ENCODE measurements around the gene DCUN1D3. TPM values are rescaled to one million over a fixed set of nuclear protein-coding genes. Genes with fewer than 3 reads are reported as not detected.
A peak's percentile ranks its signal among the peaks of the same experiment; 100 is the strongest.

DCUN1D3 gene
- total RNA-seq, 1 donor from 2014 or later, result 14.0 TPM

DNA sequence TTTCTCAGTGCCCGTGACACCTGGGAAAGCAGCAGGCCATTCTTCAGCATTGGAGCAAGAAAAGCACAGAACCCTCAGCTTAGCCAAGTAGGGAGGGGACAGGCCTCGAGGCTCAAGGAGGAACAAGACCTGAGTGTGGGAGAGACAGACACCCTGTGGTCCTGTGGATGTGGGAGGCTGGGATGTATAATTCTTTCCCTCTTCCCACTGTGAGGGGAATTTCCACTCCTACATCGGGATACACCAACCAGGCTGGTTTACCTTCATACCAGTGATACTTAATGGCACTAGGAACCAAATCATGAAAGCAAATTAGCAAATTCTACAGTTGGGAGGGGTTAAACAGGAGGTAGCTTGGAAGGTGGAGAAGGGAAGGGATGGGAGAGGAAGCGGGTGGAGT is 42.1 kb upstream of the DCUN1D3 start:
- TF ChIP-seq CTCF (IDR thresholded peaks at IDR 0.05; ENCODE audit: insufficient read depth, low read length, severe bottlenecking), result no peak
- no peaks in the 10 kb centered on the region for H3K36me3 ChIP-seq (ENCODE audit: control insufficient read depth, insufficient read depth, low read length)
- DNase-seq (ENCODE audit: low read depth) (no peak), FAIRE-seq (no peak)
- H3K27me3 ChIP-seq (ENCODE audit: control insufficient read depth, insufficient read depth, low read length), result no peaks in the 10 kb centered on the region
- no peak overlapping the region for H3K4me3 ChIP-seq (ENCODE audit: low read depth, low read length)

DNA sequence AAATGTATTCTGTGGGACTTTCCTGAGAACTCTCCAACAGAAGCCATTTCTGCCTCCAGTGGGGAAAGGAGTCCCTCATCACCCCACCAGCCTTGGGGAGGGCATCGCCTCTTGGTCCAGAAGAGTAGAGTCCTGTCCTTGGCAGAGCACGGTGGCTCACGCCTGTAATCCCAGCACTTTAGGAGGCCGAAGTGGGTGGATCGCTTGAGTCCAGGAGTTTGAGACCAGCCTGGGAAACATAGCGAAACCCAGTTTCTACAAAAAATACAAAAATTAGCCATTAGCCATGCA is 41.4 kb upstream of the DCUN1D3 start:
- no peaks in the 10 kb centered on the region for H3K36me3 ChIP-seq (ENCODE audit: control insufficient read depth, insufficient read depth, low read length)
- no peak overlapping the region for H3K4me3 ChIP-seq (ENCODE audit: low read depth, low read length)
- no peaks in the 10 kb centered on the region for H3K27me3 ChIP-seq (ENCODE audit: control insufficient read depth, insufficient read depth, low read length)
- TF ChIP-seq CTCF (IDR thresholded peaks at IDR 0.05; ENCODE audit: insufficient read depth, low read length, severe bottlenecking), result no peak
- DNase-seq (ENCODE audit: low read depth) (no peak), FAIRE-seq (no peak)

DNA sequence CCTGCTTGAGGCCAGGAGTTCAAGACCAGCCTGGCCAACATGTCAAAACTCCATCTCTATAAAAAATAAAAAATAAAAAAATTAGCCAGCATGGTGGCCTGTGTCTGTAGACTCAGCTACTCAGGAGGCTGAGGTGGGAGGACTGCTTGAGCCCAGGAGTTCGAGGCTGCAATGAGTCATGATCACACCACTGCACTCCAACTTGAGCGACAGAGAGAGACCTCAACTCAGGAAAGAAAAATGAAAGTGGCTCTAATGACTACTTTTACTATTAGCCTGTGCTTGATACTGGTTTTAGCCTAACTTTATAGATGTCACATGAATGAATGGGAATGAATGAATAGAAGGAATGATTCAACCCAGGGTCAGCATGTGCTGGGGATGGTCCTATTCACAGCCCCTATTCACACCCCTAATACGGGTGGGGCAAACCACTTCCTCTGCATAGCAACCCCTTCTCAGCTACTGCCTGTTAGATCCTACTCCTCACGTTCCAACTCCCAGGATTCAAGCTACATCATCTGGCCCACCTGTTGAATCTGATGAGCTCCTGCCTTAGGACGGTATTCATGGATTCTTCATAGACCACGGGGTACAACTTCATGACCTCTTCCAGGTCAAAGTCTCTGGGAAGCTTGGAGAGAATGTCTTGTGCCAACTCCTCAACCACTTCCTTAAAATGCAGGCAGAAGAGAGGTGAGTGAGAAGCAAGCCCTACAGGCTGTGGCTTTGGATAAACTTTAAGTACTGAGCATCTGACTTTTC is 40.9 kb upstream of the DCUN1D3 start:
- Histone ChIP-seq H3K4me3 (ENCODE audit: low read depth, low read length) (no peak overlapping the region), H3K36me3 (ENCODE audit: control insufficient read depth, insufficient read depth, low read length) (no peaks in the 10 kb centered on the region)
- FAIRE-seq, result no peak

DNA sequence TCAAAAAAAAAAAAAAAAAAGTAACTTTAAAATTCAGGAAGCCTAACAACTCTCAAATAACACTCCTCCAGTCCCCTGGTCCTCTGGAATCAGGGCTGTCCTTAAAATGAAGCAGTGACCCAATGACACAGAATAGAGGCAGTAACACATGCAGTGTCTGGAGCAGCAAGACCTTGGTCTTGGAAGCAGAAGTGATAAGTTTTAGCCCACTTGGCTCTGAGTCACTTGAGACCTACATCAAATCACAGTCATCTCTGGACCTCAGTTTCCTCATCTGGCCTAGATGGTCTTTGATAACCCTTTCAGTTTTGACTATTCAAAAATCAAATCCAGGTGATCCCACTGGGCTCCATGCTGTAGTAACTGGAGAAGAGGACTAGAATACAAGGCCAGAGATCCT is 39.5 kb upstream of the DCUN1D3 start:
- DNase-seq (ENCODE audit: low read depth) (no peak), FAIRE-seq (no peak)
- Histone ChIP-seq H3K4me3 (ENCODE audit: low read depth, low read length) (no peak overlapping the region), H3K27me3 (ENCODE audit: control insufficient read depth, insufficient read depth, low read length) (no peaks in the 10 kb centered on the region), H3K36me3 (ENCODE audit: control insufficient read depth, insufficient read depth, low read length) (no peaks in the 10 kb centered on the region)
- no peak for TF ChIP-seq CTCF (IDR thresholded peaks at IDR 0.05; ENCODE audit: insufficient read depth, low read length, severe bottlenecking)

More for the DNA sequence above, 40.9 kb upstream of the DCUN1D3 start:
- no peak for DNase-seq (ENCODE audit: low read depth)
- TF ChIP-seq CTCF (IDR thresholded peaks at IDR 0.05; ENCODE audit: insufficient read depth, low read length, severe bottlenecking), result no peak
- H3K27me3 ChIP-seq (ENCODE audit: control insufficient read depth, insufficient read depth, low read length), result no peaks in the 10 kb centered on the region

DNA sequence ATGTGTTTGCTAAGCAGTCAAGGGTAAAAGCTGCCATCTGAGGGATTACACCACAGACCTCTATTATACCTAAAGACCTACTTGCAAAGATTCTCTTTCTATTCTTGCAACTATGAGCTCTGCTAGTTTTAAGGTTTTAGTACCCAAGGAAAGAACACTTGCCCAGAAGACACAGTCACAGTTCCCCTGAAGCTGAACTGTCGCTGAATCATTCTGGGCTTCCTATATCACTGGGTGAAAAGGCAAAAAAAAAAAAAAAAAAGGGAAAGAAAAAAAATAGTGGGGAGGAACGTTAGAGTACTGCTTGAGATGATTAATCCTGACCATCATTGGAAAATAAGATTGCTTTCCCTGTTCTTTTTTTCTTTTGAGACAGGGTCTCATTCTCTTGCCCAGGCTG is 38.3 kb upstream of the DCUN1D3 start:
- Histone ChIP-seq H3K4me3 (ENCODE audit: low read depth, low read length) (no peak overlapping the region), H3K27me3 (ENCODE audit: control insufficient read depth, insufficient read depth, low read length) (no peaks in the 10 kb centered on the region), H3K36me3 (ENCODE audit: control insufficient read depth, insufficient read depth, low read length) (no peaks in the 10 kb centered on the region)
- DNase-seq (ENCODE audit: low read depth), result peak; percentile 33
- TF ChIP-seq CTCF (IDR thresholded peaks at IDR 0.05; ENCODE audit: insufficient read depth, low read length, severe bottlenecking), result no peak
- FAIRE-seq, result no peak

GRCh38 chr16:20937736-20938135 is 37.6 kb upstream of the DCUN1D3 start:
- Histone ChIP-seq H3K36me3 (ENCODE audit: control insufficient read depth, insufficient read depth, low read length) (no peaks in the 10 kb centered on the region), H3K4me3 (ENCODE audit: low read depth, low read length) (no peak overlapping the region), H3K27me3 (ENCODE audit: control insufficient read depth, insufficient read depth, low read length) (no peaks in the 10 kb centered on the region)
- DNase-seq (ENCODE audit: low read depth), result no peak
- no peak for FAIRE-seq
- TF ChIP-seq CTCF (IDR thresholded peaks at IDR 0.05; ENCODE audit: insufficient read depth, low read length, severe bottlenecking), result no peak
